ENCODE measurements around the gene FARP1. TPM values are rescaled to one million over a fixed set of nuclear protein-coding genes. Genes with fewer than 3 reads are reported as not detected.

Gene FARP1
- total and polyA plus RNA-seq, 10 of the 15 experiments (the other 5 are each of a cell fraction or from before 2014, with no cell fraction given) = 0.17 to 6.9 (median 0.68) TPM

DNA sequence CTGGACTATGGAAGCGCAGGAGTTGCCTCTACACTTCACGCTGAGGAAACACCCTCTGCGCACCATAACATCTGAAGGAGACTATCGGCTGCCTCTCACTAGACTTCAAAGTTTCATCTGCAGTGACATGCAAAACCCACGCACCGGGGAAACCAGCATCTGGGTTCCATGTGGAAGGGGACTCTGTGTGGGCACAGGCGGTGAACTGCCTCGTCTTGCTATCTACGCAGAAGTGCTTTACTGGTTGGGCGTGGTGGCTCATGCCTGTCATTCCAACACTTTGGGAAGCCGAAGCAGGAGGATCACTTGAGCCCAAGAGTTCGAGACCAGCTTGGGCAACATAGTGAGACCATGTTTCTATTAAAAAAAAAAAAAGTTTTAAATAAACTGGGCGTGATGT lies 317.6 kb downstream of the FARP1 start:
- Histone ChIP-seq H3K9ac (ENCODE audit: control insufficient read depth, insufficient read depth, low read length) (no peak overlapping the region), H3K79me2 (ENCODE audit: control insufficient read depth, insufficient read depth, low read length) (no peaks in the 10 kb centered on the region), H3K36me3 (ENCODE audit: control insufficient read depth in 2 of 2, insufficient read depth in 2 of 2, low read length in 1 of 2) (peaks cover 34% of the 10 kb centered on the region in 2 experiments), H3K27ac (ENCODE audit: control insufficient read depth, insufficient read depth) (no peak overlapping the region), H2AFZ (ENCODE audit: control insufficient read depth, low read depth, low read length) (no peak overlapping the region), H3K4me1 (ENCODE audit: control insufficient read depth, insufficient read depth, low read length) (no peaks in the 10 kb centered on the region), H4K20me1 (ENCODE audit: control insufficient read depth, insufficient read depth) (no peaks in the 10 kb centered on the region), H3K27me3 (replicated peaks in 1 of 2; ENCODE audit: control insufficient read depth in 2 of 2, insufficient read depth in 2 of 2, low read length in 1 of 2) (no peaks in the 10 kb centered on the region), H3K4me3 (no peak overlapping the region), H3K4me2 (ENCODE audit: control insufficient read depth, insufficient read depth) (no peak overlapping the region), H3K9me3 (replicated peaks; ENCODE audit: control insufficient read depth, insufficient read depth, low read length) (no peaks in the 10 kb centered on the region)
- intact Hi-C loops (cut with micrococcal nuclease; ENCODE audit: unreplicated experiment) (no loop called here), in situ Hi-C loops (cut with MboI) (no loop called here)
- WGBS (ENCODE audit: insufficient coverage, insufficient replicate concordance, low lambda C conversion rate, missing lambda C conversion rate) = 88% methylated on average over 13 of the region's 13 CpGs
- BruUV-seq (replicated peaks) = no TSS peak
- TF ChIP-seq, protein P1, sequence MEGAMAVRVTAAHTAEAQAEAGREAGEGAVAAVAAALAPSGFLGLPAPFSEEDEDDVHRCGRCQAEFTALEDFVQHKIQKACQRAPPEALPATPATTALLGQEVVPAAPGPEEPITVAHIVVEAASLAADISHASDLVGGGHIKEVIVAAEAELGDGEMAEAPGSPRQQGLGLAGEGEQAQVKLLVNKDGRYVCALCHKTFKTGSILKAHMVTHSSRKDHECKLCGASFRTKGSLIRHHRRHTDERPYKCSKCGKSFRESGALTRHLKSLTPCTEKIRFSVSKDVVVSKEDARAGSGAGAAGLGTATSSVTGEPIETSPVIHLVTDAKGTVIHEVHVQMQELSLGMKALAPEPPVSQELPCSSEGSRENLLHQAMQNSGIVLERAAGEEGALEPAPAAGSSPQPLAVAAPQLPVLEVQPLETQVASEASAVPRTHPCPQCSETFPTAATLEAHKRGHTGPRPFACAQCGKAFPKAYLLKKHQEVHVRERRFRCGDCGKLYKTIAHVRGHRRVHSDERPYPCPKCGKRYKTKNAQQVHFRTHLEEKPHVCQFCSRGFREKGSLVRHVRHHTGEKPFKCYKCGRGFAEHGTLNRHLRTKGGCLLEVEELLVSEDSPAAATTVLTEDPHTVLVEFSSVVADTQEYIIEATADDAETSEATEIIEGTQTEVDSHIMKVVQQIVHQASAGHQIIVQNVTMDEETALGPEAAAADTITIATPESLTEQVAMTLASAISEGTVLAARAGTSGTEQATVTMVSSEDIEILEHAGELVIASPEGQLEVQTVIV (IDR thresholded peaks at IDR 0.05; ENCODE audit: borderline replicate concordance, partially characterized antibody) = no peak
- TF ChIP-seq MXI1 (IDR thresholded peaks at IDR 0.05; ENCODE audit: low read depth, low read length) (no peak), ETV6 (conservative IDR thresholded peaks at IDR 0.05 in 1 of 2, IDR thresholded peaks at IDR 0.05 in 1 of 2; ENCODE audit: borderline replicate concordance in 1 of 2, low read depth in 1 of 2) (no peak), MTA3 (IDR thresholded peaks at IDR 0.05; ENCODE audit: borderline replicate concordance, low read length) (no peak), CHD2 (IDR thresholded peaks at IDR 0.05; ENCODE audit: borderline replicate concordance, low read depth, low read length) (no peak), FOXK2 (IDR thresholded peaks at IDR 0.05) (no peak), SUPT20H (IDR thresholded peaks at IDR 0.05; ENCODE audit: borderline replicate concordance, control insufficient read depth, low read depth, low read length) (no peak), NFXL1 (IDR thresholded peaks at IDR 0.05; ENCODE audit: borderline replicate concordance) (no peak), BRCA1 (IDR thresholded peaks at IDR 0.05; ENCODE audit: low read depth, low read length) (no peak)
- TF ChIP-seq, protein P2, sequence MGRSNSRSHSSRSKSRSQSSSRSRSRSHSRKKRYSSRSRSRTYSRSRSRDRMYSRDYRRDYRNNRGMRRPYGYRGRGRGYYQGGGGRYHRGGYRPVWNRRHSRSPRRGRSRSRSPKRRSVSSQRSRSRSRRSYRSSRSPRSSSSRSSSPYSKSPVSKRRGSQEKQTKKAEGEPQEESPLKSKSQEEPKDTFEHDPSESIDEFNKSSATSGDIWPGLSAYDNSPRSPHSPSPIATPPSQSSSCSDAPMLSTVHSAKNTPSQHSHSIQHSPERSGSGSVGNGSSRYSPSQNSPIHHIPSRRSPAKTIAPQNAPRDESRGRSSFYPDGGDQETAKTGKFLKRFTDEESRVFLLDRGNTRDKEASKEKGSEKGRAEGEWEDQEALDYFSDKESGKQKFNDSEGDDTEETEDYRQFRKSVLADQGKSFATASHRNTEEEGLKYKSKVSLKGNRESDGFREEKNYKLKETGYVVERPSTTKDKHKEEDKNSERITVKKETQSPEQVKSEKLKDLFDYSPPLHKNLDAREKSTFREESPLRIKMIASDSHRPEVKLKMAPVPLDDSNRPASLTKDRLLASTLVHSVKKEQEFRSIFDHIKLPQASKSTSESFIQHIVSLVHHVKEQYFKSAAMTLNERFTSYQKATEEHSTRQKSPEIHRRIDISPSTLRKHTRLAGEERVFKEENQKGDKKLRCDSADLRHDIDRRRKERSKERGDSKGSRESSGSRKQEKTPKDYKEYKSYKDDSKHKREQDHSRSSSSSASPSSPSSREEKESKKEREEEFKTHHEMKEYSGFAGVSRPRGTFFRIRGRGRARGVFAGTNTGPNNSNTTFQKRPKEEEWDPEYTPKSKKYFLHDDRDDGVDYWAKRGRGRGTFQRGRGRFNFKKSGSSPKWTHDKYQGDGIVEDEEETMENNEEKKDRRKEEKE (IDR thresholded peaks at IDR 0.05) = no peak
- ChIA-PET RAD21 (ENCODE audit: unreplicated experiment) (no interaction called here), SMC1A (ENCODE audit: uncharacterized antibody, unreplicated experiment) (no interaction called here), CTCF (no interaction called here), POLR2A (no interaction called here)
- FAIRE-seq (no peak), ATAC-seq (no peak), DNase-seq (ENCODE audit: low read depth, low spot score) (no peak)
